ENCODE data around the gene ATG16L1.

Gene ATG16L1

DNA sequence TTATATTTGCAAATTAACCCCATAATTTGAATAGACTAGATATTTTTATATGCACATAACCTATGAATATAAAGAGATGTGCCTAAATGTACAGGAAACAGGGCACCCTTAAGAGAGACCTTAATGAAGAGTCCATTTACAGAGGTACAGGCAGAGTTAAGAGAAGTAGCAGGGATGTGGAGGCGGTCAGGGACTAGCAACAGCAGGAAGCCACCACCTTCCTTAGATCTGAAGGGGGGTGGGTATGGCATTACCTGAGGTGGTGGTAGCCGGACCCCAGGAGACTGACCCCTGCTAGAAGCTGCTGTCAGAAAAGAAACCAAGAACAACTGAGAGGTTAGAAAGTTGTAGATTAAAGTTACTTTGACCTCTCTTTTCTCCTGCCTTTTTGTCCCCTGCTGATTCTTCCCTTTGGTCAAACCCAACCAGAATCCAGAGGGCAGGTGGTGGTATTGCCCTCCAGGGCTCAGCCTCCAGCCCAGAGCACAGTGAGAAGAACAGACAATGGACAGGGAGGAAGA, 24.9 kb upstream of the ATG16L1 start:
- H3K36me3 ChIP-seq (ENCODE audit: control insufficient read depth in 1 of 2, insufficient read depth in 2 of 2, low read length in 2 of 2), result no peaks in the 10 kb centered on the region

DNA sequence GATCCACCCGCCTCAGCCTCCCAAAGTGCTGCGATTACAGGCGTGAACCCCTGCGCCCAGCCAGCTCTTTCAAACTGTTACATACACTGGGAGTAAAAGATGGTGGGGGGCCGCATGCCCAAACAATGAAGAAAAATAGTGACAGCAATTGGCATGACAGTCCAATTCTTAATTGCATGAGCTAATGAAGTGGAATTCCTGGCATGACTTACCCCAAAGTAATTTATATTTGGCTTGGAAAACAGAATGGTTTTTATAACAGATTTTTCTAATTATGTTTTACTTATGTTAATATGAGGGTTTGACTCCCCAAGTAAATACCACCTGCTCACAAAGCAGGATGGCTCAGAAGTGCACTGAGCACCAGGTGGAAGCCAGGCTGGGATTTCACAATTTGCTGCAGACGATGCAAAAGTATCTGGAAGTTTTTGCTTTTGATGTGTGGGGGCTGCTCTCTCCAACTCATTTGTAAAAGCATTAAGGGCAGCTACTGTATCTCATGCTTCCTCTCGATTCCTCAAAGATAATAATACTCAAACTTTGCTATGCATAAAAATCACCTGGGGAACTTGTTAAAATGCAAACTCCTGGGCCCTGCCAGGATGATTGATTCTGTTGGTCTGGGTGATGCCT, 24.0 kb upstream of the ATG16L1 start:
- H3K4me1 ChIP-seq (ENCODE audit: control insufficient read depth in 1 of 2, insufficient read depth in 2 of 2, low read length in 2 of 2), result peaks cover 0 to 6% of the 10 kb centered on the region in 2 donors
- no peaks in the 10 kb centered on the region for H3K9me3 ChIP-seq (ENCODE audit: control insufficient read depth in 1 of 2, low read length in 2 of 2)
- H3K36me3 ChIP-seq (ENCODE audit: control insufficient read depth in 1 of 2, insufficient read depth in 2 of 2, low read length in 2 of 2), result no peaks in the 10 kb centered on the region
- no peak overlapping the region for H3K4me3 ChIP-seq (ENCODE audit: low read depth in 1 of 2, low read length in 2 of 2)
- no peak overlapping the region for H3K9ac ChIP-seq (ENCODE audit: low read depth in 1 of 2, low read length in 2 of 2)
- no peak overlapping the region for H3K27ac ChIP-seq (ENCODE audit: low read depth, low read length)
- no peaks in the 10 kb centered on the region for H3K27me3 ChIP-seq (ENCODE audit: control insufficient read depth in 1 of 2, insufficient read depth in 2 of 2, low read length in 2 of 2)

More for the DNA sequence above, 24.9 kb upstream of the ATG16L1 start:
- Histone ChIP-seq H3K9ac (ENCODE audit: low read depth in 1 of 2, low read length in 2 of 2) (no peak overlapping the region), H3K27me3 (ENCODE audit: control insufficient read depth in 1 of 2, insufficient read depth in 2 of 2, low read length in 2 of 2) (no peaks in the 10 kb centered on the region), H3K9me3 (ENCODE audit: control insufficient read depth in 1 of 2, low read length in 2 of 2) (no peaks in the 10 kb centered on the region), H3K4me1 (ENCODE audit: control insufficient read depth in 1 of 2, insufficient read depth in 2 of 2, low read length in 2 of 2) (peaks cover 0 to 6% of the 10 kb centered on the region in 2 donors), H3K4me3 (ENCODE audit: low read depth in 1 of 2, low read length in 2 of 2) (no peak overlapping the region), H3K27ac (ENCODE audit: low read depth, low read length) (no peak overlapping the region)

DNA sequence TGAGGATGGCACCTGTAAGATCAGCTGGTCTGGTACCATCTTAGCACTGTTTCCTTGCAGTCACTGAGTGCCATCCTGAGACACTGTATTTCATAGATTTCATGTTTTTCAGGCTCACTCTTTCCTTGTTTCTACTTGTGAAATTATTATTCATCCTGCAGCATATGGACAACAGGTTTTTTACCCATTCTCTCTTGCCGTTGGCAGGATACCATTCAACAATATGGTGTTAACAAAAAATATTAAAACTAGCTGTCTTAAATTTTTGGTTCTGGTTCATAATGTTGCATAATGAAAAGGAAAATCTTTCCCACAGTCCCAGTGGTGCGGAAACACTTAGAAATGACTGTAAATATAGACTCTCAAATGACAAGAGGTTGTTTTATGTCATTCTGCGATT, 23.1 kb upstream of the ATG16L1 start:
- Histone ChIP-seq H3K27me3 (ENCODE audit: control insufficient read depth in 1 of 2, insufficient read depth in 2 of 2, low read length in 2 of 2) (no peaks in the 10 kb centered on the region), H3K9me3 (ENCODE audit: control insufficient read depth in 1 of 2, low read length in 2 of 2) (no peaks in the 10 kb centered on the region), H3K36me3 (ENCODE audit: control insufficient read depth in 1 of 2, insufficient read depth in 2 of 2, low read length in 2 of 2) (no peaks in the 10 kb centered on the region), H3K9ac (ENCODE audit: low read depth in 1 of 2, low read length in 2 of 2) (no peak overlapping the region), H3K4me3 (ENCODE audit: low read depth in 1 of 2, low read length in 2 of 2) (no peak overlapping the region), H3K27ac (ENCODE audit: low read depth, low read length) (no peak overlapping the region), H3K4me1 (ENCODE audit: control insufficient read depth in 1 of 2, insufficient read depth in 2 of 2, low read length in 2 of 2) (peaks cover 0 to 6% of the 10 kb centered on the region in 2 donors)

DNA sequence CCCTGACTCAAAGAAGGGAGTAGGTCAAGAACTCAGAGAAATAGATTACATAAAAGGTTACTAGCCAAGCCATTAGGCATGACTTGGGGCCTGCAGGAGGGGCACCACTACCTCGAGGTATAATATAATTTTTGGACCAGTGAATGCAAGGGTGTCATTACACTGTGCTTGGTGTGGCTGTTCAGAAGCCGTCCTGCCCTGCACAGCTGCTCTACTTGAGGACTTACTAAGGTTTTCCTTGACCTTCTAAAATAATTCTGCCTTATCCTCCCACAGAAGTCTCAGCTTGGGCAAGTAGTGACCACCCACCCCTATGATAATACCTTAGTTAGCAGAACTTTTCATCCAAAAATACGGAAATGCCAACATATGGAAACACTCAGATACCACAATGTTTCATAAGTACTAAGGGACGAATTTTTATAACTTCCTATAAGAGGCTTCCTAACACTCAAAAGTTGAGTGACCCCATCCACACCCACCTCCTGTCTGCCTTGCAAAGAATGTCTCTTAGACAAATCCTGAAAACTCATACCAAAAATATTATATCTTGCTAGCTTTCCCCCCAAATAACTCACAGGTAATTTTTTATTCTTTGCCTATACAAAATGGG, 17.7 kb upstream of the ATG16L1 start:
- Histone ChIP-seq H3K4me3 (ENCODE audit: low read depth in 1 of 2, low read length in 2 of 2) (no peak overlapping the region), H3K36me3 (ENCODE audit: control insufficient read depth in 1 of 2, insufficient read depth in 2 of 2, low read length in 2 of 2) (no peaks in the 10 kb centered on the region), H3K9ac (ENCODE audit: low read depth in 1 of 2, low read length in 2 of 2) (no peak overlapping the region), H3K27me3 (ENCODE audit: control insufficient read depth in 1 of 2, insufficient read depth in 2 of 2, low read length in 2 of 2) (no peaks in the 10 kb centered on the region), H3K27ac (ENCODE audit: low read depth, low read length) (no peak overlapping the region), H3K9me3 (ENCODE audit: control insufficient read depth in 1 of 2, low read length in 2 of 2) (no peaks in the 10 kb centered on the region), H3K4me1 (ENCODE audit: control insufficient read depth in 1 of 2, insufficient read depth in 2 of 2, low read length in 2 of 2) (peaks cover 0 to 6% of the 10 kb centered on the region in 2 donors)

DNA sequence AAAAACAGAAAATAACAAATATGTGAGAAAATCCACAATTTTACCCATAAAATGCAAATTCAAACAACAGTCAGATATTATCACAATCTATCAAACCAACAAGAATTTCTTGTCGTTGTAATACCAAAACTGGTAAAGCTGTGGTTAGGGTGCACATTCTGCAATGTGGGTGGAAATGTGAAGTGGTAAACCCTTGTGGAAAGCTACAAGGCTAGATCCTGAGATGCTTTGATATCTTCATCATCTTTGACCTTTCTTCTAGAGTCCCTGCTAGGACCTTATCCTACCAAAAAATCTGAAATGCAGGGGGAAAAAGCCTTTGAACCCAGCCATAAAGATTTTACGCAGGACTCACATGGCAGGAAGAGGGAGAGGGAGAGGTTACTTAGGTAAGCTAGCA, 17.2 kb upstream of the ATG16L1 start:
- Histone ChIP-seq H3K4me1 (ENCODE audit: control insufficient read depth in 1 of 2, insufficient read depth in 2 of 2, low read length in 2 of 2) (peaks cover 0 to 6% of the 10 kb centered on the region in 2 donors), H3K9me3 (ENCODE audit: control insufficient read depth in 1 of 2, low read length in 2 of 2) (no peaks in the 10 kb centered on the region), H3K4me3 (ENCODE audit: low read depth in 1 of 2, low read length in 2 of 2) (no peak overlapping the region), H3K9ac (ENCODE audit: low read depth in 1 of 2, low read length in 2 of 2) (no peak overlapping the region), H3K36me3 (ENCODE audit: control insufficient read depth in 1 of 2, insufficient read depth in 2 of 2, low read length in 2 of 2) (no peaks in the 10 kb centered on the region), H3K27me3 (ENCODE audit: control insufficient read depth in 1 of 2, insufficient read depth in 2 of 2, low read length in 2 of 2) (no peaks in the 10 kb centered on the region), H3K27ac (ENCODE audit: low read depth, low read length) (no peak overlapping the region)

DNA sequence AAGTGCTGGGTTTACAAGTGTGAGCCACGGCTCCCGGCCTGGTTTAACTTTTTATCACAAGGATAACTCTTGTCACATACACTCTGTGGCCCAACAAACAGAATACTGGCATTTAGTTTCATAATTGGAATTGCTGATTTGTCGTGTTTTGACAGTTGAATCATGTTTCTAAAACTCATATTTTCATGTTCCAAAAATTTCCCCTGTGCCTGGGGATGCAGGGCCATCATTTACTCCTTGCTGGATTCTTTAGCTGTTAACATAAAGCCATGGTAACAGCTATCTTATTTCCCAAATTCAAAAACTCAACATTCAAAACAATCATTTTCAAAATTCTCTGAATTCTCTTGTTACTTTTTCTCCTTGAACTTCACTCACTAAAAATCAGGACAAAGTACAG, 16.5 kb upstream of the ATG16L1 start:
- no peaks in the 10 kb centered on the region for H3K27me3 ChIP-seq (ENCODE audit: control insufficient read depth in 1 of 2, insufficient read depth in 2 of 2, low read length in 2 of 2)

DNA sequence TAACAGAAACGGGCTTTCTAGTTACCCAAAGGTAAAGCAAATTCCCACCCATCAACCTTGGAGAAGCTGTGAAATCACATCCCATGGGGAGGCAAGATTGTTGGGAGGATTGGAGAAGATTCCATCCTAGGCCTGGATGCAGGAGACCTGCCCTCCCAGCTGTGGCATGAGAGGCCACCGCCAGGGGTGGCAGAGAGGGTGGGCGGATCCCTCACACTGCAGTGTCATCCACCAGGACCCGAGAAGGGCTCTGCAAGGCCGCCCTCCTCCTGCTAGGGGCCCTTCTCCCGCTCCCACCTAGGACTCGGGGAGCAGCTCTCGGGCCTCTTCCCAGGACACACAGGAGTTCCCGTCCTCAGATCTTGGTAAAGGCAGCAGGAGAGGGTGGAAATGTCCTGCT, 15.5 kb upstream of the ATG16L1 start:
- H3K27me3 ChIP-seq (ENCODE audit: control insufficient read depth in 1 of 2, insufficient read depth in 2 of 2, low read length in 2 of 2), result no peaks in the 10 kb centered on the region
- H3K36me3 ChIP-seq (ENCODE audit: control insufficient read depth in 1 of 2, insufficient read depth in 2 of 2, low read length in 2 of 2), result no peaks in the 10 kb centered on the region
- no peak overlapping the region for H3K27ac ChIP-seq (ENCODE audit: low read depth, low read length)
- no peak overlapping the region for H3K4me3 ChIP-seq (ENCODE audit: low read depth in 1 of 2, low read length in 2 of 2)
- no peak overlapping the region for H3K9ac ChIP-seq (ENCODE audit: low read depth in 1 of 2, low read length in 2 of 2)
- H3K9me3 ChIP-seq (ENCODE audit: control insufficient read depth in 1 of 2, low read length in 2 of 2), result no peaks in the 10 kb centered on the region
- peaks cover 0 to 1% of the 10 kb centered on the region in 2 donors for H3K4me1 ChIP-seq (ENCODE audit: control insufficient read depth in 1 of 2, insufficient read depth in 2 of 2, low read length in 2 of 2)

More for the DNA sequence above, 16.5 kb upstream of the ATG16L1 start:
- Histone ChIP-seq H3K27ac (ENCODE audit: low read depth, low read length) (no peak overlapping the region), H3K4me1 (ENCODE audit: control insufficient read depth in 1 of 2, insufficient read depth in 2 of 2, low read length in 2 of 2) (peaks cover 0 to 6% of the 10 kb centered on the region in 2 donors), H3K4me3 (ENCODE audit: low read depth in 1 of 2, low read length in 2 of 2) (no peak overlapping the region), H3K9me3 (ENCODE audit: control insufficient read depth in 1 of 2, low read length in 2 of 2) (no peaks in the 10 kb centered on the region), H3K36me3 (ENCODE audit: control insufficient read depth in 1 of 2, insufficient read depth in 2 of 2, low read length in 2 of 2) (no peaks in the 10 kb centered on the region), H3K9ac (ENCODE audit: low read depth in 1 of 2, low read length in 2 of 2) (no peak overlapping the region)

DNA sequence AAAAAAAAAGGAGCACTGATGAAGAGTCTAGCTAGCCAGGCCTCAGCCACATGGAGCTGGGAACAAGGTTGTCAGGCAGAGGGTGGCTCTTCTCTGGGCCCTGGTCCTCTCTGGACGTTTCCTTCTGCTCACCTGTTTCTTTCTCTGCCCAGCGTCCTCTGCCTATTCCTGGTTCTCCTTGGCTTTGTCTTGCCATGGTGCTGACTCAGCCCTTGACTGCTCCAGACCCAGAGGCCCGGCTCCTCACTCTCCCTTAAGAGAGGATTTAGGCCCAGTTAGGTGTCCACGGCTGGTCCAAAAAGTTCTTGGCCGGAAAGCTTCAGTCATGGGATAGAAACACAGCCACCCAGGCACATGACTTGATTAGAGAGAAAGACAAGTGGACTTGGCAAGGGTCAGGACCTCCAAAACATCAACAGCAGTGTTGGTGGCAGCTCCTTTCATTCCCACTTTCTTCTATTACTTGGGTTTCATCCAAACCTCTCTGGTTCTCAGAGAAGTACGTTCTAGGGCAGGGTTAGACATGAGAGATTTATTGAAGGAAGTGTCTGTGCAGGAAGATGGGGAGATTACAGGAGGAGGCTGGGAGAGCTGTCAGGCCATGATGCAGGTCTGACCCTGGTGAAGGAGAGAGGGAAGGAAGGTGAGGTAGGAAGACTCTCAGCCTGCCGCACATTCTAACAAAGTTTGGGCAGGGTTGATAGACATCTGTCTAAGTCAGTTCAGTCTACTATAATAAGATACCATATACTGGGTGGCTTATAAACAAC, 14.5 kb upstream of the ATG16L1 start:
- Histone ChIP-seq H3K9me3 (ENCODE audit: control insufficient read depth in 1 of 2, low read length in 2 of 2) (no peaks in the 10 kb centered on the region), H3K27ac (ENCODE audit: low read depth, low read length) (no peak overlapping the region), H3K4me3 (ENCODE audit: low read depth in 1 of 2, low read length in 2 of 2) (no peak overlapping the region), H3K27me3 (ENCODE audit: control insufficient read depth in 1 of 2, insufficient read depth in 2 of 2, low read length in 2 of 2) (no peaks in the 10 kb centered on the region), H3K36me3 (ENCODE audit: control insufficient read depth in 1 of 2, insufficient read depth in 2 of 2, low read length in 2 of 2) (no peaks in the 10 kb centered on the region), H3K9ac (ENCODE audit: low read depth in 1 of 2, low read length in 2 of 2) (no peak overlapping the region), H3K4me1 (ENCODE audit: control insufficient read depth in 1 of 2, insufficient read depth in 2 of 2, low read length in 2 of 2) (peaks cover 4% of the 10 kb centered on the region in 2 donors)

DNA sequence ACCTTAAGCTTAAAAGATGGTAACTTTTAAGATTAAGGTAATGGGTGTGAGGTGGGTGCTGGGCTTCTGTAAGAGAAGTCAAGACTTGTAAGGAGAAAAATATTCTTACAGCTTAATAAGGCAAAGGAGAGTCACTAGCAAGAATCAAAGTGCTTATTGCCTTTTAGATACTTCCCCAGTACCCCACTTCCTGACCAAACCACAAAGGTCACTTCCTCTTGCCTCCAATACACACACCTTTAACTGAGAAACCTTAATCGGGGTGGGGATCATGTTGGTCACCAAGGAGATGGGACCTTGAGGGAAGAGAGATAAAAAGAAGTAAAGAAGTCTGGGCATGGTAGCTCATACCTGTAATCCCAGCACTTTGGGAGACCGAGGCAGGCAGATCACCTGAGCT, 10.6 kb upstream of the ATG16L1 start:
- Histone ChIP-seq H3K9me3 (ENCODE audit: control insufficient read depth in 1 of 2, low read length in 2 of 2) (no peaks in the 10 kb centered on the region), H3K27me3 (ENCODE audit: control insufficient read depth in 1 of 2, insufficient read depth in 2 of 2, low read length in 2 of 2) (no peaks in the 10 kb centered on the region), H3K4me1 (ENCODE audit: control insufficient read depth in 1 of 2, insufficient read depth in 2 of 2, low read length in 2 of 2) (peaks cover 9% of the 10 kb centered on the region in 2 donors), H3K27ac (ENCODE audit: low read depth, low read length) (no peak overlapping the region), H3K4me3 (ENCODE audit: low read depth in 1 of 2, low read length in 2 of 2) (no peak overlapping the region), H3K36me3 (ENCODE audit: control insufficient read depth in 1 of 2, insufficient read depth in 2 of 2, low read length in 2 of 2) (no peaks in the 10 kb centered on the region), H3K9ac (ENCODE audit: low read depth in 1 of 2, low read length in 2 of 2) (no peak overlapping the region)

DNA sequence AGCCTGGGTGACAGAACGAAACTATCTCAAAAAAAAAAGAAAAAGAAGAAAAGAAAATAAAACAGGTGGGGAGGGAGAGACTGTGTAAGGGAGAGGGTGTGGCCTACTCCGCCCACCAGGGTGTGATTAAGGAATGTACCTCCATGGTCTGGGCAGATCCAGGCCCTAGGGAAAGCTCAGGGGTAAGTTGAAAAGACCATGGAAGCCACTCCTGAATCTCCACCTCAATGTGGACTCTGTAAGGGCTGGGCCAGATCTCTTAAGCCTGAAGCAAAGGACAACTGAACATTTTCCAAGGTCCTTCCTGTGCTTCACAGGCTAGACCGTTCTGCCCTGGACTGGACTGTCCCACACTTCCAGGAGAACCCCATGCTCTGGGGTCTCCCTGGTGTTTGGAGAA, 9.7 kb upstream of the ATG16L1 start:
- Histone ChIP-seq H3K9ac (ENCODE audit: low read depth in 1 of 2, low read length in 2 of 2) (no peak overlapping the region), H3K4me3 (ENCODE audit: low read depth in 1 of 2, low read length in 2 of 2) (no peak overlapping the region), H3K4me1 (ENCODE audit: control insufficient read depth in 1 of 2, insufficient read depth in 2 of 2, low read length in 2 of 2) (peaks cover 9% of the 10 kb centered on the region in 2 donors), H3K36me3 (ENCODE audit: control insufficient read depth in 1 of 2, insufficient read depth in 2 of 2, low read length in 2 of 2) (no peaks in the 10 kb centered on the region), H3K27ac (ENCODE audit: low read depth, low read length) (no peak overlapping the region), H3K9me3 (ENCODE audit: control insufficient read depth in 1 of 2, low read length in 2 of 2) (no peaks in the 10 kb centered on the region), H3K27me3 (ENCODE audit: control insufficient read depth in 1 of 2, insufficient read depth in 2 of 2, low read length in 2 of 2) (no peaks in the 10 kb centered on the region)

All from duodenal mucosa (tissue), 2 donors.